Upper lobe of left lung (tissue), 4 donors: ENCODE data around the gene LGALS4.
"Not testable (repeated sequence)": the region's sequence is repeated elsewhere in the genome, so short reads cannot be mapped to it uniquely, and the experiment has no call there.

Experiments
- POLR2A ChIP-seq, 4 donors: fragments of 450-650 bp; IDR thresholded peaks; one replicate each; pipeline ENCODE4 v1.5.1; 2016 to 2017; ENCODE audit warnings: antibody characterized with exemption in 4 of 4, mild to moderate bottlenecking in 2 of 4
- TF ChIP-seq, protein P1 (sequence below), 6 experiments: fragments of 450-650 bp in 4 of 6; fragments of 200-600 bp in 2 of 6; sonication (generic) in 2 of 6; IDR thresholded peaks; one replicate each; pipeline ENCODE4 v1.5.1; 2016 to 2019; ENCODE audit warnings: antibody characterized with exemption in 6 of 6

DNA sequence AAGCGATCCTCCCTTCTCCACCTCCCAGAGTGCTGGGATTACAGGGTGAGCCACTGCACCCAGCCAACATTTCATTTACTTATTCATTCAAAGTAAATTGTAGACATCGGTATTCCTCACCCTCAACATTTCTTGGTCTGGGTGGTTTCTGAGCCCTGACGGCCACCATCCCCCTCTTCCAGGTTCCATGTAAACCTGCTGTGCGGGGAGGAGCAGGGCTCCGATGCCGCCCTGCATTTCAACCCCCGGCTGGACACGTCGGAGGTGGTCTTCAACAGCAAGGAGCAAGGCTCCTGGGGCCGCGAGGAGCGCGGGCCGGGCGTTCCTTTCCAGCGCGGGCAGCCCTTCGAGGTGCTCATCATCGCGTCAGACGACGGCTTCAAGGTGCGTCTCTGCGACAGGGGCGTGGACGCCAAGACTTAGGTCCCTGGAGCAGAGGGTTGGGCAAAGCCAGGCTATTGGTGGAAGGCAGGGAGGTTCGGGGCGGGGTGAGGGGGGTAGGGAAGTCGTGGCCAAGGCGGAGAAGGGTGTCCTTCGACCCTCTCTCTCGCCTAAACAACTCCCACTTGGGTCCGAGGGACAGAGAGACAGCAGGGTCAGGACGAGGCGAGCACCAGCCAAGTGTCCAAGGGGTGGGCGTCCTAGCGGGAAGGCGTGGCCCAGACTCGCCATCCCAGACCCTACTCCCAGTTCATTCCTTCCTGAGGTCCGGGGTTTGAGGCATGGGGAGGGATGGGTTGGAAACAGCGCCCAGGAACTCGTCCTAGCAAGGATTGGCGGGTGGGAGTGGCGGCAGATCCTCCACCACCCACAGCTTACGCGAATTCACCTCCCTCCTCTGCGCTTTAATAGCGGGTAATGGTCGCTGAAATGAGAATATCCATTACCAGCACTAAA, 22.0 kb downstream of the LGALS4 start:
- TF ChIP-seq, protein P1, sequence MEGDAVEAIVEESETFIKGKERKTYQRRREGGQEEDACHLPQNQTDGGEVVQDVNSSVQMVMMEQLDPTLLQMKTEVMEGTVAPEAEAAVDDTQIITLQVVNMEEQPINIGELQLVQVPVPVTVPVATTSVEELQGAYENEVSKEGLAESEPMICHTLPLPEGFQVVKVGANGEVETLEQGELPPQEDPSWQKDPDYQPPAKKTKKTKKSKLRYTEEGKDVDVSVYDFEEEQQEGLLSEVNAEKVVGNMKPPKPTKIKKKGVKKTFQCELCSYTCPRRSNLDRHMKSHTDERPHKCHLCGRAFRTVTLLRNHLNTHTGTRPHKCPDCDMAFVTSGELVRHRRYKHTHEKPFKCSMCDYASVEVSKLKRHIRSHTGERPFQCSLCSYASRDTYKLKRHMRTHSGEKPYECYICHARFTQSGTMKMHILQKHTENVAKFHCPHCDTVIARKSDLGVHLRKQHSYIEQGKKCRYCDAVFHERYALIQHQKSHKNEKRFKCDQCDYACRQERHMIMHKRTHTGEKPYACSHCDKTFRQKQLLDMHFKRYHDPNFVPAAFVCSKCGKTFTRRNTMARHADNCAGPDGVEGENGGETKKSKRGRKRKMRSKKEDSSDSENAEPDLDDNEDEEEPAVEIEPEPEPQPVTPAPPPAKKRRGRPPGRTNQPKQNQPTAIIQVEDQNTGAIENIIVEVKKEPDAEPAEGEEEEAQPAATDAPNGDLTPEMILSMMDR (IDR thresholded peaks at IDR 0.05), result not testable (repeated sequence)
- not testable (repeated sequence) for TF ChIP-seq POLR2A (IDR thresholded peaks at IDR 0.05)
